ENCODE results near the gene OR5L2. TPM values are rescaled to one million over a fixed set of nuclear protein-coding genes. Genes with fewer than 3 reads are reported as not detected.

OR5L2 gene
- not detected in 2 replicates for total RNA-seq

DNA sequence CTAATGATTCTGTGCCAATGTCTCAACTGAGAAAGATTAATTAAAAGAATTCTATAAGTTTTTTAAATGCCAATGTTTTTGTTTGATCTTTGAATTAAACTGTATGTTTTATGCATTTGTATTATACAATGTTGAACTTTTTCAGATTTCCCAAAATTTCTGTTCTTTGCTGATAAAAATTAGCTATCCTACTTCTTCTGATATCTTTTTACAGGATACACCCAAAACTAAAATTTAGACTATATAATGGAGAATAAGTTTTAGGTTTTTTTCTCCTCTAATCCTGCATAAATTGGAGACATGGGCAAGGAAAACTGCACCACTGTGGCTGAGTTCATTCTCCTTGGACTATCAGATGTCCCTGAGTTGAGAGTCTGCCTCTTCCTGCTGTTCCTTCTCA, at the start of gene OR5L2:
TSS of gene OR5L2 (plus strand) at position 301 of the 400 bp plus-strand sequence. CDS start at position 301, 0 bp downstream.

DNA sequence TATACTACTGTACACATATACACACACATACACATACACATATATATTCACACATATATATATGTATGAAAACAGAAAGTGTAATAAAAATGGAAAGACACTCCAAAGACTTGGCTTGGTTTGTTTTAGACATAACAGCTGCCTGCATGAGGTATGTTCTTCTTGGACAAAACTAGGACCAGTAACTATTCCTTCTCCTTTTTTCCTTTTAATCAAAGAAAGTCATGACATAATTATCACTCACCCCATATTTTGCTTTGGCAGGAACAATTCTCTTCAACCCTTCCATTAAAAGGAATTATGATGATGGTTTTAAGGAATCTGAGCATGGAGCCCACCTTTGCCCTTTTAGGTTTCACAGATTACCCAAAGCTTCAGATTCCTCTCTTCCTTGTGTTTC, 31.8 kb upstream of the OR5L2 start, which contains the start of gene OR5D14:
TSS of gene OR5D14 (plus strand) at position 301 of the 400 bp plus-strand sequence. CDS start at position 301, 0 bp downstream.

DNA sequence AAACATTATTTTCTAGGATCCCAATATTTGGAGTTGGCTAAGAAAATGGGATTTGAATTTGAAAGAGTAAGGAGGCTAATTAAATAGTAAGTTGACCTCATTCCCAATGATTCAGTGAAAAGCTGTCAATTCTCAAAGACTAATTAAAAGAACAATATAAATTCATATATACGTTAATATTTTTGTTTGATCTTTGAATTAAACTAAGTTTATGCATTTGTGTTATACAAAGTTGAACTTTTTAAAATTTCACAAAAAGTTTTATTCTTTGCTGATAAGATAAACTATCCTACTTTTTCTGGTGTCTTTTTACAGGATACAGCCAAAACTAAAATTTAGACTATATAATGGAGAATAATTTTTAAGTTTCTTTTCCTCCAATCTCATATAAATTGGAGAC, 16.0 kb upstream of the OR5L2 start, which contains the start of gene OR5L1:
TSS of gene OR5L1 (plus strand) at position 301 of the 400 bp plus-strand sequence. CDS start 100 bp downstream, outside the sequence.

DNA sequence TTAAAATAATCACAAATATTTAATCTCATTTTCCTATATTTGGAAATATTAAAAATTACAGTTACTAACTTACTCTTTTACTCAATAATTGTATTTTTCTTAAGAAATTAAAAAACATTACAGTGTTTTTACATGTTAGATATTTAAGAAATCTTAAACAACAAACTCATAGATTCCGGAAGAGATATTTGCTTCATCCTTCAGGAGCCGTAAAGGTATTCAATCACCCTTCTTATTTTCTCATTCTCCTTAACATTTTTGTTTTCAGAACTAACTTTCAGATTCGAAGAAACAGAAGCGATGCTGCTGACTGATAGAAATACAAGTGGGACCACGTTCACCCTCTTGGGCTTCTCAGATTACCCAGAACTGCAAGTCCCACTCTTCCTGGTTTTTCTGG, 7.7 kb upstream of the OR5L2 start, which contains the start of gene OR5D18:
TSS of gene OR5D18 (plus strand) at position 301 of the 400 bp plus-strand sequence. CDS start at position 301, 0 bp downstream.

DNA sequence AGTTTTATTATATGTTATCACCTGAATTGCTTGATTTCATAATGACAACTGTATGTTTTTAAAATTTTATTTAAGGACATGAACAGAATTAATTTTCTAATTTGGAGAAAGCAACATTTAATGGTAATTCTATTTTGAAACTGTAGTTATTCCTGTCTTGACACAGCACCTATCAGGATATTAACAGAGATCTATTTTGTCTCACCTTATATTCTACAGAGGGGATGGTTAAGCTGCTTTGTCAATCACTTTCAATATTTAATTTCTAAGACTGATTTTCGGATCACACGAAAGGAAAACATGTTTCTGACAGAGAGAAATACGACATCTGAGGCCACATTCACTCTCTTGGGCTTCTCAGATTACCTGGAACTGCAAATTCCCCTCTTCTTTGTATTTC, 11.4 kb downstream of the OR5L2 start, which contains the start of gene OR5D16:
TSS of gene OR5D16 (plus strand) at position 301 of the 400 bp plus-strand sequence. CDS start at position 301, 0 bp downstream.

Other genes starting within 250 kb of the OR5L2 start
- not detected in 2 replicates for gene OR4C11, start 219.6 kb upstream of the OR5L2 start, total RNA-seq
- gene OR4P4, start 192.1 kb upstream of the OR5L2 start, total RNA-seq: not detected in 2 replicates
- gene OR4S2, start 178.9 kb upstream of the OR5L2 start, total RNA-seq: not detected in 2 replicates
- gene OR4C6, start 165.0 kb upstream of the OR5L2 start, total RNA-seq: not detected in 2 replicates
- not detected in 2 replicates for gene OR5D13, start 53.8 kb upstream of the OR5L2 start, total RNA-seq
- not detected in 2 replicates for gene OR5D14, start 31.7 kb upstream of the OR5L2 start, total RNA-seq
- not detected in 2 replicates for gene OR5L1, start 15.9 kb upstream of the OR5L2 start, total RNA-seq
- not detected in 2 replicates for gene OR5D18, start 7.6 kb upstream of the OR5L2 start, total RNA-seq
- gene OR5D16, start 11.5 kb downstream of the OR5L2 start, total RNA-seq: not detected in 2 replicates
- gene TRIM51, start 56.1 kb downstream of the OR5L2 start, total RNA-seq: not detected in 2 replicates
- not detected in 2 replicates for gene OR5W2, start 87.4 kb downstream of the OR5L2 start, total RNA-seq
- not detected in 2 replicates for gene OR5I1, start 109.2 kb downstream of the OR5L2 start, total RNA-seq
- not detected in 2 replicates for gene OR10AG1, start 142.7 kb downstream of the OR5L2 start, total RNA-seq
- gene OR5F1, start 167.4 kb downstream of the OR5L2 start, total RNA-seq: not detected in 2 replicates
- not detected in 2 replicates for gene OR5AS1, start 200.4 kb downstream of the OR5L2 start, total RNA-seq